ENCODE data around the gene POLR3A.

Gene POLR3A

DNA sequence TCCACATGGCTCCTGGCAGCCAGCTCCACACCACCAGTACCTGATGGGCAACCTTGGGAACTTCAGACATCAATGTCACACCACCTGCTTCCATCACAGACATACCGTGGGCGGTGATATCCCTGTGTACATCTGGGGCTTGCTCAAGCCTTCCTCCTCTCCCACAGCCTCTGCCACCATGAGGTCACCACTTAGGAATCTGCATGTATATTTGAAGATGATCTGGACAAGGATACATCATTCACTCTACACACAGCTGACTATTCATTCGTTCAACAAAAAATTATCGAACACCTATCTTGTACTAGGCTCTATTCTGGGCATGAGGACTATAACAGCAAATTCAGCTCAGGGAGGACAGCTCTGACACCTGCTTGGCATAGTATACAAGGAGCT, 109.6 kb downstream of the POLR3A start:
- peak; percentile 48 for DNase-seq (ENCODE audit: low read depth, low spot score)
- in situ Hi-C loops (cut with HindIII; ENCODE audit: low sequenced_read_pairs) = no loop called here
- H3K4me3 ChIP-seq (ENCODE audit: low read depth, low read length) = no peak overlapping the region
- TF ChIP-seq, protein P1, sequence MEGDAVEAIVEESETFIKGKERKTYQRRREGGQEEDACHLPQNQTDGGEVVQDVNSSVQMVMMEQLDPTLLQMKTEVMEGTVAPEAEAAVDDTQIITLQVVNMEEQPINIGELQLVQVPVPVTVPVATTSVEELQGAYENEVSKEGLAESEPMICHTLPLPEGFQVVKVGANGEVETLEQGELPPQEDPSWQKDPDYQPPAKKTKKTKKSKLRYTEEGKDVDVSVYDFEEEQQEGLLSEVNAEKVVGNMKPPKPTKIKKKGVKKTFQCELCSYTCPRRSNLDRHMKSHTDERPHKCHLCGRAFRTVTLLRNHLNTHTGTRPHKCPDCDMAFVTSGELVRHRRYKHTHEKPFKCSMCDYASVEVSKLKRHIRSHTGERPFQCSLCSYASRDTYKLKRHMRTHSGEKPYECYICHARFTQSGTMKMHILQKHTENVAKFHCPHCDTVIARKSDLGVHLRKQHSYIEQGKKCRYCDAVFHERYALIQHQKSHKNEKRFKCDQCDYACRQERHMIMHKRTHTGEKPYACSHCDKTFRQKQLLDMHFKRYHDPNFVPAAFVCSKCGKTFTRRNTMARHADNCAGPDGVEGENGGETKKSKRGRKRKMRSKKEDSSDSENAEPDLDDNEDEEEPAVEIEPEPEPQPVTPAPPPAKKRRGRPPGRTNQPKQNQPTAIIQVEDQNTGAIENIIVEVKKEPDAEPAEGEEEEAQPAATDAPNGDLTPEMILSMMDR (IDR thresholded peaks at IDR 0.05; ENCODE audit: low read depth, low read length) = no peak

Data from astrocyte of the spinal cord (primary cell).